Measurements from ENCODE around the gene EFHB. TPM values are rescaled to one million over a fixed set of nuclear protein-coding genes. Genes with fewer than 3 reads are reported as not detected.
"Not testable (repeated sequence)": the region's sequence is repeated elsewhere in the genome, so short reads cannot be mapped to it uniquely, and the experiment has no call there.

EFHB gene, protein sequence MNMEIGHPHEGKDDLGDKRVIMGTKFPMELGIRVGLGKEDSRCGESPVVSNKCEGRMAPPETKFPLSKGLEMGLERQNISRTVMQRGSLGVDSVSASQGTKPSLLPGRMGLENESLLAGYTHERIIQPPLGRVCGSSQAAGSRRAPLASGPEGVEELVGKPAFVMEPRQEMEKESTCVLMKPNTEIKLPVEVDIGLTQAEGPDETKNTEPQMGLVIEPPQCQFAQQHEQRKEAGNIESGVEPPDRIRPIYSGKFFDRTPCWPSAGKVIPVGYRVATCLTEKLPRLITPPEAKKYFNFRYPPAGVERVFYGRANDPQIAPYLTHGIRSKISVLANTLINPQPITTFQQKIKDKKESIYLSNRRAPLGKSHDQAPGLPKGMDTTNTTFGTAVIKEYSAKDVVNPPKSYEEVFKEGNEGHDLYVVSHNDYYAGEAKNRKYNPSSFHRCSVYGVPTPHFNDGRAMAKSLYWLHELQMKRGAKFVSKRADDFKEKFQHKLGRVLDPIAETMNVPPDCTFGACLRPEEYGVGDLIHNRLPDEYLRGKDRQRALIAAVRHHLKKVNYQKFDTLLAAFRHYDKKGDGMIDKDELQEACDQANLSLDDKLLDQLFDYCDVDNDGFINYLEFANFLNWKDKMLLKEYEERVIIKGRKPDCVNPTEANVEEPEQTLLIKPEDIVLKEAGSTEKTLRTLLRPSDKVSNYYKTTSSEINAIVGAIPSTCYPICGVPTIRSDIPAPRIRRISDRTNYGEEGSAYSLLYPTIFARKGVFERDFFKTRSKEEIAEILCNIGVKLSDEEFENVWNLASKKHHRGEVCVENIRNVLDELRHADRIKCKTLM
- total RNA-seq = not detected in 2 replicates

DNA sequence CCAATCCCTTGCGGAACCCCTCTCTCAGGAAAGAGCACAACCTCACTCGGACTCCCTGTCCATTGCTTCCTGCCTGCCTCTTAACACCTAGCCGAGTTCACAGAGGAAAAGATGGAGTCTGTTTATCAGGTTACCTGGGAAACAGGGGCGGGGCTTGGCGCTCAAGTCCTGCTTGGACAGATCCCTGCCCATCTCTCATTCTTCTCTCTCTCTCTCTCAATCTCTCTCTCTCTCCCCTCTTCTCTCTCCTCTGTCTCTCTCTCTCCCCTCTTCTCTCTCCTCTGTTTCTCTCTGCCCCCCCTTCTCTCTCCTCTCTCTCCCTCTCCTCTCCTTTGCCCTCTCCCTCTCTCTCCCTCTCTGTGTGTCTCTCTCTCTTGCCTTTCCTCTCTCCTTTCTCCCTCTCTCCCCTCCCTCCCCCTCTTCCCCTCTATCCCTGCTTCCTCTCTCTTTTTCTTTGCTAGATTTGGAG is at the start of gene EFHB:
EFHB (minus strand) TSS at position 120 of the 469 bp plus-strand sequence. CDS start 199 bp downstream, outside the sequence.
- no peak for DNase-seq (ENCODE audit: extremely low read depth, low read depth, low spot score)

DNA sequence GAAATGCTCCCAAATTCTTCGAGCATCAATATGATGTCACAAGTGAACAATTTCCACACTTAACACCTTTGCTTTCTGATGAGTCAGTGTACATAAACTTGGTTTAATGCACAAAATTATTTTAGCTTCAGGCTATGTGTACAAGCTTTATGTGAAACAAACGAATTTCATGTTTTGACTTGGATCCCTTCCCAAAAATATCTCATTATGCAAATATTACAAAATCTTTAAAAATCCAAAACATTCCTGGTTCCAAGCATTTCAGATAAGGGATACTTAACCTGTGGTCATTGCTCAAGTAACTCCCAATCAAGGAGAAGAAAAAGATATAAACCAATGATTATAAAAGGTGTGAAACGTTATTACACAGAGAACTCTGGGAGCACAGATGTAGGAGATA is 38.0 kb upstream of the EFHB start:
- no peak for DNase-seq (ENCODE audit: extremely low read depth, low read depth, low spot score)

DNA sequence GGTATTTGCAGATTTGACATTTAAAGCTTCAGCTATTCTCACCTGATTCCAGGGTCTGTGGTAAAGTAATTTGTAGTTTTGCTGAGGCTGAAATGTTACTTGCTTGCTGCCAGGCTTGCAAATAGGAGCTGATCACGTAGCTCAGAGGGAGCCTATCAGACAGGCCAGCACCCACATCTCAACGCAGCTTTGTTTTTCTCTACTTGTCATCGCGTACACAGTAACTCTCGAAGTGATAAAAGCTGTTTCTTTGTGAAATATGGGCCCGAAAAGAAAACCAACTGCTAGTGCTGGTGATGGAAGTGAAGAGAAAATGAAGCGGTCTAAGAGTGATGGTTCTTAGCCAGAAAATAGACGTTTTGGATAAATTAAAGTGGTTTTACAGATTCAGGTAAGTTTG is 36.3 kb upstream of the EFHB start:
- DNase-seq (ENCODE audit: extremely low read depth, low read depth, low spot score) = no peak

DNA sequence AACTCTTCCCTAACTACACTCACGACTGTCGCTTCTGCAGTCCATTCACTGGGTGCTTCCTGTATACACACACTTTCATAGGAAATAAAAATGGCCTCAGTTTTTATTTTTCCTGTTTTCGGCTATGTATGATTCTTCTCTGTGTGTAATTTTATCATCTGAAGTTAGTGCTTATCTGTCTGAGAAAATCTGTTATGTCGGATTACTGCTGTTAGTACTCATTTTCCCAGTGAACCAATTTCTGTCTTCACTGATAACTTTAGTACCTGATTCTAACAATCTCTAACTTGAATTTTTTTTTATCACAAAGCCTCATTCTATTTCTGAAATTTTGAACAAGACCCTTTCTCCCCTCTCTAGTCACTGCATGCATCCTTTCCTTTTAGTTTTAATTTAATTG is 33.8 kb upstream of the EFHB start:
- no peak for DNase-seq (ENCODE audit: extremely low read depth, low read depth, low spot score)

DNA sequence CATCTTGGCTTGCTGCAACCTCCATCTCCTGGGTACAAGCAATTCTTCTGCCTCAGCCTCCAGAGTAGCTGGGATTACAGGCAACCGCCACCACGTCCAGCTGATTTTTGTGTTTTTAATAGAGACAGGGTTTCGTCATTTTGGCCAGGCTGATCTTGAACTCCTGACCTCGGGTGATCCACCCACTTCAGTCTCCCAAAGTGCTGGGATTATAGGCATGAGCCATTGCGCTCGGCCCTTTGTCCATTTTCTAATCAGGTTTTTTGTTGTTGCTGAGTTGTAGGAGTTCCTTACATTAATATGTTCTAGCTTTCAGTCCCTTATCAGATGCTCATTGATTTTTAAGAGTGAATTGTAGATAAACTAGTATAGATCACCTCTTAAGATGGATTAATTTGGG is 33.2 kb upstream of the EFHB start:
- DNase-seq (ENCODE audit: extremely low read depth, low read depth, low spot score) = no peak

DNA sequence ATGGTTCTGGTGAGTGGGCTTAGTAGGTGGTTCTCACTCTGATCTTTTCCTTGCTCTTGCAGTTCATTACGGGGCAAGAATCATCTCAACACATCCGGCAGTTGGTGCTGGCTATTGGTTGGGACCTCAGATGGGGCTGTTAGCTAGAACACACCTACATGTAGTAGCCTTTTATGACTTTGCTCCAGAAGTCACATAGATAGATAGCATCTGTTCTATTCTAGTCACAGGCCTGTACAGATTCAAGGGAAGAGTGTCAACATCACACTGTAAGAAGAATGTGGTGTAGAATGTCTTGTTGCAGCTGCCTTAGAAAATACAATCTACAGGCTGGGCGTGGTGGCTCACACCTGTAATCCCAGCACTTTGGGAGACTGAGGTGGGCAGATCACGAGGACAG is 27.9 kb upstream of the EFHB start:
- DNase-seq (ENCODE audit: extremely low read depth, low read depth, low spot score) = no peak

DNA sequence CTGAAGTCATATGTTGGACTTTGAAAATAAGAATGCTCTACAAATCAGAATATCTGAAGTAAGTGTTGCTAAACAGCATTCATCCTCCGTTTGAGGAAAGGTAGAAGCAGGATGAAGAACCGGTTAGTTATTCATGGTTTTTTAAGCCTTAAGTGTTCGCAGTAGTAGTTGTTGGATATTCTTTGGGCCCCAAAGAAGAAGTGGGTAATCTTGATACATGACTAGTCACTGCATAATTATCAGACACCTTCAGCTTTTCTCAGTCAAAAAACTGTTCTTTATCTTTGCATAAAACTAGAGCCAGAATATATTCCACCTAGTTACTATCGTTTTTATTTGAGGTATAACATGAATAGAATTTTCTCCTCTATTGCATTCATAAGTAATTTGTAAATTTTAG is 26.7 kb upstream of the EFHB start:
- DNase-seq (ENCODE audit: extremely low read depth, low read depth, low spot score) = no peak

DNA sequence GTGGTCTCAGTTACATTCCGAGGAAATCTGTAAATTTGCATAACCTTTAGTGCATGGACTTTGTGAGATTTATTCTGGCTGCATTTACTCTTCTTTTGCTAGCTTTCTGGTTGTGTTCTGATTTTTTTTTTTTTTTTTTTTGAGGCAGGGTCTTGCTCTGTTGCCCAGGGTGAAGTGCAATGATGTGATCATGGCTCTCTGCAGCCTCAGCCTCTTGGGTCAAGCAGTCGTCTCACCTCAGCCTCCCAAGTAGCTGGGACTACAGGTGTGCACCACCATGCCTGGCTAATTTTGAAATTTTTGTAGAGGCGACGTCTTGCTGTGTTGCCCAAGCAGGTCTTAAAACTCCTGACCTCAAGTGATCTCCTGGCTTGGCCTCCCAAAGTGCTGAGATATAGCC is 25.5 kb upstream of the EFHB start:
- DNase-seq (ENCODE audit: extremely low read depth, low read depth, low spot score) = no peak

DNA sequence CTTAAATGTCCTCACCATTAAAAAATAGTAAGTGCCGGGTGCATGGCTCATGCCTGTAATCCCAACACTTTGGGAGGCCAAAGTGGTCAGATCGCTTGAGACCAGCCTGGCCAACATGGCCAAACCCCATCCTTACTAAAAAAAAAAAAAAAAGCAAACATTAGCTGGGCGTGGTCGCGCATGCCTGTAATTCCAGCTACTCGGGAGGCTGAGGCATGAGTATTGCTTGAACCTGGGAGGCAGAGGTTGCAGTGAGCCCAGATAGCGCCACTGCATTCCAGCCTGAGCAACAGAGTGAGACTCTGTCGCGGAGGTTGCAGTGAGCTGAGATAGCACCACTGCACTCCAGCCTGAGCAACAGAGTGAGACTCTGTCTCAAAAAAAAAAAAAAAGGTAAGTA is 23.3 kb upstream of the EFHB start:
- DNase-seq (ENCODE audit: extremely low read depth, low read depth, low spot score) = not testable (repeated sequence)

DNA sequence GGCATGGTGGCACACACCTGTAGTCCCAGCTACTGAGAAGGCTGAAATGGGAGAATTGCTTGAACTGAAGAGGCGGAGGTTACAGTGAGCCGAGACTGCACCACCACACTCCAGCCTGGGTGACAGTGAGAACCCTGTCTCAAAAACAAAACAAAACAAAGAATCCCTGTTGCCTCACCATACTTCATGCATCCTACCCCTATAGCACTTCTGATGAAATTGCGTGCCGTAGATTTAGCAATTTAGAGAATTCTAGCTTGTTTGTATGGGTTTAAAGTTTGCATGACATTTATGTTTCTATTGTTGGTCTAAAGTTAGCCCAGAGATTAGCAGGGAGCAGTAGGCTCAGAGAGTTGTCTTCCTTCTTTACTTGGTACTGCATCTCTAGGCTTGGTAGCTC is 20.7 kb upstream of the EFHB start:
- no peak for DNase-seq (ENCODE audit: extremely low read depth, low read depth, low spot score)

DNA sequence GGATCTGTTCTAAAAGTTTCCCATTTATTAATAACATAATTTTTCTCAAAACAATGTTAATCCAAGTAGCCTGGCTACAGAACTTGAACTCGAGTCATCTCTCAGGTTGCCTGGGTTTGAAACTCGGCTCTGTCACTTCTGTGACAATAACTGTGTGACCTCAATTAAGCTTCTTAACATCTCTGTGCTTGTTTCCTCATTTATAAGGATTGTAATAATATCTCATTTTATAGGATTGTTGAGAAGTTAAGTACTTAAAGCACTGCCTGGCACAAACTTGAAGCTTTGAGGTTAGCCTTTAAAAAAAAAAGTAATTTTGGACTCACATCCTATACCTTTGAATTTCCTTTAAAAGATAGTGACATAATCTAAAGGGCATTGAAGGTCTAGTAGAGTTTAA is 16.3 kb upstream of the EFHB start:
- DNase-seq (ENCODE audit: extremely low read depth, low read depth, low spot score) = no peak

DNA sequence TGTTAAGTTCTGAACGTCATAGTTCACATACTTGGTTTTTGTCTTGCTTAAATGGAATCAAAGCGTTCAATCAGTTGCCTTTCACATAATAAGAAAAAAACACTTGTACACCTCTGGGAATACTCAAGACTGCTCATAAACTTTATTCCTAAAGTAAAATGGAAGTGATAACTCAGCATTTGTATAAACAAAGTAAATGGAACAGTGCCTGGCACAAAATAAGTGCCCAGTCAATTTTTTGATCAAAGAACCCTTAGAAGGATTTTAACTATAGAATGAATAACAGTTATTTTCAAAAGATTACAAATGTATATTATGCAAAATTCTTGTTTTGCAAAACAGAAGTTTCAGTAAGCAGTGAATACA is 14.2 kb upstream of the EFHB start:
- DNase-seq (ENCODE audit: extremely low read depth, low read depth, low spot score) = no peak

DNA sequence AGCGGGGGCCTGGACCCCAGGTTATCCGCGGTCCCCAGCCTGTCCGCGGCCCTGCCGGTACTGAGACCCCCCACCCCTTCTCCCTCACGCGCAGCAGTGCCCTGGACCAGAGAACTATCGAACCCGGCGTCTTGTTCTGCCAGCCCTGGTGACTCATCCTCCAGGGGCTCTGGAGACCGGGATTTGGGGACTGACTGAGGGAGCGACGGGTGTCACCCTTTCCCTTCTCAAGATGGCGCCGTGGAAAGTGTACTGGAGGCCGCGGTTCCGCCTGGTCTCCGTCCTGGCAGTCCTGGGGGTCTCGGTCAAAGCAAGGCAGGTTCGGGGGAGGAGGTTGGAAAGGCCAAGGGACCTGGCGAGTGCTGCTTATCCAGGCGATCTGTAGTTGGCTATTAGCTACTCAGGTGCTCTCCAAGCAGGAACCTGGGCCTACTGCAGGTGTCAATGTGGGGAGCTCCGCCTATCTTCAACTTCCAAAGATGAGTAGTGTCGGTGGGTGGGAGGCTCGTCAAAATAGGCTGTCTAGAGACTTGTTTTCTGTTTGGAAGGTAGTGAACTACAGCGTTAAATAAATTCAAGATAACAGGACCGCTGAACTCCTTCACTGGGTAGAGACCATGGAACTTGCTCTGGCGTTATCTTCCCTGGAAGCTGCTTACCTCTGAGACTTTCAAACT is 13.7 kb upstream of the EFHB start:
- no peak for DNase-seq (ENCODE audit: extremely low read depth, low read depth, low spot score)

DNA sequence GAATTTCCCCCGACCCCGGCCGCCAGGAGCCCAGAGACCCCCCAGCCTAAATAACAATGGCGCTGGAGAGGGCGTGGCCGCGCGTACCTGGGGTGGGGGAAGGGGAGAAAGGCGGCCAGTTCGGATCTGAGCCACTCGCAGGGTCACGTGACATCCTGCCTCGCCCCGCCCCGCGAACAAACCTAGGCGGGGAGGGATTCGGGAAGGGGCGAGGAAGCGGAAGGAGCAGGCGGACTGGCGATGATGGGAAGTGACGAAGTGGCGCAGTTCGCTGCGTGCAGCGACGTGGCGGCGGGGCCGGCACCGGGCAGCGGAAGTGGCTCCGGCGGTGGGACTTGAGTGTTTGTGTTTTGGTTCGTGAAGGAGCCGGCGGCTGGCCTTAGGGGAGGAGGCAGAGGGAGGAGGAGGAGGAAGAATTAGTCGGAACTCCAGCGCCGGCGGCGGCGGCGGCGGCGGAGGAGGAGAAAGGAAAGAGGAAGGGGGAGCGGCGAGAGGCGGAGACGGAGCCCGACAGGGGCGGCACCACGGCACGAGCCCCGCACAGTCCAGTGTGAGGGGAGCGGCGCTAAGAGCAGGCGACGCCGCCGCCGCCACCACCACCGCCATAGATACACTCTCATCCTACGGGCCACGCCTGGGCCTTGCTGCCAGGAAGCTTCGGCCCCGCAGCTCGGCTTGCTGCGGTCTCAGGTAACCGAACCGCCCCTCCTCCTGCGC is 13.0 kb upstream of the EFHB start, which contains the start of gene RAB5A:
RAB5A (plus strand) TSS at position 266 of the 717 bp plus-strand sequence. CDS start 3,802 bp downstream, outside the sequence.
- peak; percentile 73 for DNase-seq (ENCODE audit: extremely low read depth, low read depth, low spot score)

DNA sequence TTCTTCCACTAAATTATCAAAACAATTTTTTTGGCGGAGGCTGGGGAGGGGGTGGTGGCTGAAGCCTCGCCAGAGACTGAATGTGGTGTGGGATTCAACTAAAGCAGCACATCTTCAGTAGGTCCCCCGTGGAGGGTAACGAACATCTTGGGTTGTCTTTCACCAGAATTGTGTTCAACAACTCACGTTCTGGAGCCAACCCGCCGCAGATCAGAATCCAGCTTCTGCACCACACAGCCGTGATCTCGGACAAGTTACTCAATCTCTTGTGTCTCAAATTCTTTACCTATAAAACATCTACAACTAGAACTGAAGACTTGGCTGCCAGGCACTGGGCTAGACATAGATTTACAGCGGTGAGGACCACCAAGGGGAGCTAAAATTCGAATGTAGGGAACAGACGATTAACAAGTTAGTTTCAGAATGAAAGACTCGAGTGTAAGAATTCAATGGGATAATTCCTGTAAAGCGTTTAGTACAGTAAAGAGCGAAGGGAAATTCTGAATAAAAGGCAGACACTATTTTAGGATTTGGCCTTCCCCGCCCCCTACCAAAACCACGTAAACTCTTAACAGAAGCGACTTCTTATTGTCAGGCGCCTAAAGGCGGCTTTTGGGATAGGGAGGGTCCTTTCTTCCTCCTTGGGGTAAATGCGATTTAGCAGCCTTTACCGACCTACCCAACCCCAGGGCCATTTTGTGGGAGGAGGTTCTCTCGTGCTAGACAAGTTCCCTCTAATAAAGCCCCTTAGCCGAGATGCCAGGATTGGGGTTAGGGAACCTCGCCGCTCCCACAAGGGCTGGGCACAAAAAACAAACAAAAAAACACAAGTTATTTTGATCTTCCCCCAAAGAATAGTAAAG is 12.2 kb upstream of the EFHB start:
- no peak for DNase-seq (ENCODE audit: extremely low read depth, low read depth, low spot score)

DNA sequence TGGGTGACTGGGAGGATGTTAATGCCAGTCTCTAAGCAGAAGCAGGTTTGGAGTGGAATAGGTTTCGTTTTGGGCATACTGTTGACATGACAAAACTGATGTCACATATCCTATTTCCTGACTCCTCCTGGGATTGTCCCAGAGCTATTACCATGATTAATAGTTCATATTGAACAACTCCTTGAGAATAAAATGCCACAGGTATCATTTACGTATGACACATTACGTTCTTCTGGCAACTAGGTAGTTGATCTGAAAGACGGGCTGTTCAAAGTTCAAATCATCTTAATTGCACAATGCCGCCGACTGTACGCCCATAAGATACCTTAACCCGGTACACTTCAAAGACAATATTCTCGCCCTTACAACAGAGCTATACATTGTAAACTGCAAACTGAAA is 11.5 kb upstream of the EFHB start:
- DNase-seq (ENCODE audit: extremely low read depth, low read depth, low spot score) = no peak

DNA sequence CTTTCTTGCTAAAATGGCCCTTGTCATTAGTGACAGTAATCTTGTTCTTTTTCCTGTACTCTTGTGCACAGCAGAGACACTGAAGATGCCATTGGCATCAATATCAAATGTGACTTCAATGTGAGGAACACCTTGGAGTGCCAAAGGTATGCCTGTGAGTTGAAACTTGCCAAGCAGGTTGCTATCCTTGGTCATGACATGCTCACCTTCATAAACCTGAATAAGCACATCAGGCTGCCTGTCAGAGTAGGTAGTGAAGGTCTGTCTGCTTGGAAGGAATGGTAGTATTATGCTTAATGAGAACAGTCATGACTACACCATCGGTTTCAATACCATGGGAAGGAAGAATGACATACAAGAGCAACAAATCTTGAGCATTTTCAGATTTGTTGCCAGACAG is 6.6 kb upstream of the EFHB start:
- no peak for DNase-seq (ENCODE audit: extremely low read depth, low read depth, low spot score)

DNA sequence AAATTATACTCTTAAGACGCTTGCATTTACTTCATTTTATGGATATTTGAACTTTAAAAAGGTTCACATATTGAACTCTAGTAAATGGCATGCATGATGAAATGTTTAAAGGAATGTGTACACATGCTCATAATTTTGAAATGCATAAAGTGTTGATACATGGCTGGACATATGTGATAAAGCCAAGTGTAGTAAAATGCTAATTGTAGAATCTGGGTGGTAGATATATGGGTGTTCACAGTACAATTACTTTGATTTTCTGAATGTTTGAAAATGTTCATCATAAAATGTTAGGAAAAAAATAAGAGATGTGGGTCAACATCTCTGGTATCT is 4.2 kb upstream of the EFHB start:
- DNase-seq (ENCODE audit: extremely low read depth, low read depth, low spot score) = no peak

DNA sequence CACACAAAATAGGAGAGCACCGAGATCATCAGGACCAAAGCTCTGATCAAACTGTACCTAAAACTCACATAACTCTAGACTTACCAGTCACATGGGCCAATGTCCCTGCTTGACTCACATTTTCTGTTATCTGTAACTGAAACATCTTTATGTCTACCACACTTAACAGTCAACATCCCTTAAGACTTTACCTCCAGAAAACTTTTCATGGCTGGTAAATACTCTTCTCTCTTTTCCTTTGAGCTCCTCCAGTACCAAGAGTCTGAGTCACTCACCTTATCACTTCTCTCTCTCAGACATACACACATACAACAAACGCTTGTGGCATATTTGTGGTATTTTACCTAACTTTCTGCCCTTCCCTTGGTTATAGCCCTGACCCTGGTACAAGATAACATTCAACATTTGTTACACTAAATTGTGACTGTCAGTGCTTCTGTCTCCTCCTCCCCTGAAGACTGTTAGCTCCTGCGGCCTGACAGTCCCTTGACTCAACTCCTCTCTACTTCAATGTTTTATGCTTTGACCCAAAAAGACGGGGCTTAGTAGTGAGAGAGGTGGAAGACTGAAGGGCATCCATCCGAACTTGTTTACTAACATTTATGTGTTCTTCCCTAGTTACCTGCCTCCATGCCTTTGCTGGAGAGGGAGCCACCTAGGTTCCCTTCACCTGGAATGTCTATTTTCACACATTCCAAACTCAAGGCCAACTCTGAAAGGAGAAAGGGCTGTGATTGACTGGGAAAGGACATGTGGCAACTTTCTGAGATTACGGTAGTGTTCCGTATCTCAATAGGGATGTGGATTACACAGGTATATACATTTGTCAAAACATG is 3.7 kb upstream of the EFHB start:
- no peak for DNase-seq (ENCODE audit: extremely low read depth, low read depth, low spot score)
